Liver (tissue), 2 donors: ENCODE data around the gene SLC9B1.

Source experiments
- CTCF ChIP-seq: fragments of 150-350 bp; IDR thresholded peaks from 2 replicates; pipeline ENCODE4 v1.5.1; 2017; ENCODE audit warnings: improper control_type of control experiment, low read depth, low read length; ENCODE audit not compliant: missing input control
- YY1 ChIP-seq: IDR thresholded peaks from 2 replicates; pipeline ENCODE4 v1.6.1; 2016; ENCODE audit warnings: antibody characterized with exemption, mild to moderate bottlenecking
- donor health status: healthy.

GRCh38 chr4:103024996-103025395 is 5.5 kb upstream of the SLC9B1 start:
- TF ChIP-seq CTCF (no peak), YY1 (no peak)
